Activated CD8-positive, alpha-beta memory T cell treated with anti-CD3 and anti-CD28 coated beads for 4 hours (primary cell): ENCODE measurements around the gene BMP7.

Experiments used
- DNase-seq, 2 donors: peaks; one replicate each; pipeline ENCODE4 v3.0.0-alpha.2; 2020; ENCODE audit warnings: low read depth in 2 of 2

Gene BMP7

GRCh38 chr20:57147185-57147584 lies 119.3 kb downstream of the BMP7 start:
- DNase-seq: no peak

- no peak for DNase-seq
Observed at GRCh38 chr20:57146155-57146554, 120.3 kb downstream of the BMP7 start.

GRCh38 chr20:57145089-57145631 lies 121.3 kb downstream of the BMP7 start:
- no peak for DNase-seq

- DNase-seq: no peak
Observed at GRCh38 chr20:57143173-57143572, 123.3 kb downstream of the BMP7 start.

GRCh38 chr20:57142667-57143066 lies 123.8 kb downstream of the BMP7 start:
- DNase-seq: no peak

- no peak for DNase-seq
Observed at GRCh38 chr20:57141492-57141891, 124.9 kb downstream of the BMP7 start.

GRCh38 chr20:57140416-57140965 lies 126.0 kb downstream of the BMP7 start:
- DNase-seq: no peak

GRCh38 chr20:57139342-57140093 lies 126.9 kb downstream of the BMP7 start:
- no peak for DNase-seq

GRCh38 chr20:57138198-57138995 lies 128.0 kb downstream of the BMP7 start:
- no peak for DNase-seq

GRCh38 chr20:57137676-57138075 lies 128.8 kb downstream of the BMP7 start:
- DNase-seq: no peak

GRCh38 chr20:57136734-57137133 lies 129.7 kb downstream of the BMP7 start:
- DNase-seq: no peak

- no peak for DNase-seq
Observed at GRCh38 chr20:57135875-57136274, 130.6 kb downstream of the BMP7 start.

GRCh38 chr20:57134804-57135203 lies 131.6 kb downstream of the BMP7 start:
- DNase-seq: no peak

- DNase-seq: no peak
Observed at GRCh38 chr20:57133926-57134650, 132.4 kb downstream of the BMP7 start.

GRCh38 chr20:57131601-57132391 lies 134.6 kb downstream of the BMP7 start:
- no peak for DNase-seq

- no peak for DNase-seq
Observed at GRCh38 chr20:57131077-57131476, 135.4 kb downstream of the BMP7 start.

- DNase-seq: no peak
Observed at GRCh38 chr20:57130160-57130772, 136.2 kb downstream of the BMP7 start.

- DNase-seq: no peak
Observed at GRCh38 chr20:57129303-57129702, 137.1 kb downstream of the BMP7 start.

- DNase-seq: no peak
Observed at GRCh38 chr20:57128044-57128757, 138.2 kb downstream of the BMP7 start.
